Left ventricle myocardium inferior (tissue), 1 donor: ENCODE data around the gene SNAP23. TPM values are rescaled to one million over a fixed set of nuclear protein-coding genes. Genes with fewer than 3 reads are reported as not detected.

Experiments used
- DNase-seq: peaks from one replicate; pipeline ENCODE4 v3.0.0-alpha.2; 2020
- H3K27ac ChIP-seq: fragments of 200-600 bp; replicated peaks from 2 replicates; pipeline ENCODE4 v1.8.0; 2021
- H3K27me3 ChIP-seq: fragments of 200-600 bp; 2 replicates; pipeline ENCODE4 v1.8.0; 2021; ENCODE audit warnings: low read depth
- H3K36me3 ChIP-seq: fragments of 200-600 bp; 2 replicates; pipeline ENCODE4 v1.8.0; 2021
- H3K4me1 ChIP-seq: fragments of 200-600 bp; 2 replicates; pipeline ENCODE4 v1.8.0; 2021
- H3K4me3 ChIP-seq: fragments of 200-600 bp; 2 replicates; pipeline ENCODE4 v1.8.0; 2021; ENCODE audit warnings: mild to moderate bottlenecking, moderate library complexity
- H3K9me3 ChIP-seq: fragments of 200-600 bp; replicated peaks from 2 replicates; pipeline ENCODE4 v1.8.0; 2021
- intact Hi-C: fragments of 100-400 bp; cut with micrococcal nuclease; formaldehyde crosslinking; loops from one replicate; pipeline ENCODE4 v1.11.0; 2022
- total RNA-seq: library from RNA; stranded (reverse); fragmentation: NEBNext Ultra II Directional; extraction: Animal tissue kit (Norgen Biotek cat#: 25700); gene quantifications from one replicate; pipeline ENCODE4 v1.2.1, GENCODE V29; 2021
- TF ChIP-seq, protein P1 (sequence below): fragments of 200-600 bp; IDR thresholded peaks from 2 replicates; pipeline ENCODE4 v1.8.0; 2021; ENCODE audit warnings: antibody characterized with exemption, mild to moderate bottlenecking, borderline replicate concordance
- donor health status: DM: no; HTN: yes; CAD: no; lungs with severe emphysema.

Gene SNAP23
- total RNA-seq, 1 donor from 2014 or later, result 34.1 TPM

DNA sequence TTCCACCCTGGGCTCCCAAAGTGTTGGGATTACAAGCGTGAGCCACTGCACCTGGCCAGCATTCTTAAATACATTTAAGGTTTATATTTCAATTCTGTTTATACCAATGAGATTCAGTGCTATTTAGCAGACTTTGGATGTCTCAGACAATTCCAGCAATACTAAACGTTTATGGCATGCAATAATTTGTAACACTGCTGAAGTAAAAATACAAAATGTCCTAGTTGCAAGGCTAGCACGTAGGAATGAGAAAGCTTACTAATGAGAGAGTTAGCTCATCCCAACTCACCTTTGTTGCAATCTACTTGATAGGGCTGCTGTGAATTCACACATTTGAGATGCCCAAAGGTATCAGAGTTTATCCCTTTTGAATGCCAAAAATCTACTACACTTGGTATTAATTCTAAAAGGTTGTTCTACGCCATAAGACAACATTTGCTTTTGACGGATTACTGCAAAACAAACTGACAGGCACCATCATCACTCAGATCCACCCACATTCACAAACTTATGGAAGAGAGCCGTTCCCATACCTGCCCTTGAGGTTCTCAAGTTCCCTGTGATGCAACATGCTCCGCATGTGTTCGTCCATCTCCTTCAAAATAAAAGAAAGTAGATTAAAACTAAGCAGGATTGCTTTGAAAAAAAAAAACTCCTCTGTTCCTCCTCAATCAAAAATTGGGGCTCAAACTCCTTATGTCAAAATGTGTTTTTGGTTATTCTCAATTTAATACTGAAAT lies 29.7 kb upstream of the SNAP23 start:
- intact Hi-C loops, result no loop called here
- Histone ChIP-seq H3K36me3 (peaks cover 26% of the 10 kb centered on the region), H3K27ac (no peak overlapping the region)

GRCh38 chr15:42471002-42471401 lies 24.4 kb upstream of the SNAP23 start:
- Histone ChIP-seq H3K27me3 (no peaks in the 10 kb centered on the region), H3K4me3 (no peak overlapping the region), H3K4me1 (peaks cover 33% of the 10 kb centered on the region), H3K36me3 (peaks cover 7% of the 10 kb centered on the region), H3K9me3 (no peaks in the 10 kb centered on the region), H3K27ac (peak overlapping the region; percentile 77)
- no peak for DNase-seq
- TF ChIP-seq, protein P1, sequence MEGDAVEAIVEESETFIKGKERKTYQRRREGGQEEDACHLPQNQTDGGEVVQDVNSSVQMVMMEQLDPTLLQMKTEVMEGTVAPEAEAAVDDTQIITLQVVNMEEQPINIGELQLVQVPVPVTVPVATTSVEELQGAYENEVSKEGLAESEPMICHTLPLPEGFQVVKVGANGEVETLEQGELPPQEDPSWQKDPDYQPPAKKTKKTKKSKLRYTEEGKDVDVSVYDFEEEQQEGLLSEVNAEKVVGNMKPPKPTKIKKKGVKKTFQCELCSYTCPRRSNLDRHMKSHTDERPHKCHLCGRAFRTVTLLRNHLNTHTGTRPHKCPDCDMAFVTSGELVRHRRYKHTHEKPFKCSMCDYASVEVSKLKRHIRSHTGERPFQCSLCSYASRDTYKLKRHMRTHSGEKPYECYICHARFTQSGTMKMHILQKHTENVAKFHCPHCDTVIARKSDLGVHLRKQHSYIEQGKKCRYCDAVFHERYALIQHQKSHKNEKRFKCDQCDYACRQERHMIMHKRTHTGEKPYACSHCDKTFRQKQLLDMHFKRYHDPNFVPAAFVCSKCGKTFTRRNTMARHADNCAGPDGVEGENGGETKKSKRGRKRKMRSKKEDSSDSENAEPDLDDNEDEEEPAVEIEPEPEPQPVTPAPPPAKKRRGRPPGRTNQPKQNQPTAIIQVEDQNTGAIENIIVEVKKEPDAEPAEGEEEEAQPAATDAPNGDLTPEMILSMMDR, result no peak
- intact Hi-C loops, result no loop called here

More for the DNA sequence above, 29.7 kb upstream of the SNAP23 start:
- Histone ChIP-seq H3K4me3 (no peak overlapping the region), H3K27me3 (no peaks in the 10 kb centered on the region), H3K4me1 (peaks cover 19% of the 10 kb centered on the region), H3K9me3 (no peaks in the 10 kb centered on the region)
- TF ChIP-seq, protein P1, result no peak
- DNase-seq, result no peak

DNA sequence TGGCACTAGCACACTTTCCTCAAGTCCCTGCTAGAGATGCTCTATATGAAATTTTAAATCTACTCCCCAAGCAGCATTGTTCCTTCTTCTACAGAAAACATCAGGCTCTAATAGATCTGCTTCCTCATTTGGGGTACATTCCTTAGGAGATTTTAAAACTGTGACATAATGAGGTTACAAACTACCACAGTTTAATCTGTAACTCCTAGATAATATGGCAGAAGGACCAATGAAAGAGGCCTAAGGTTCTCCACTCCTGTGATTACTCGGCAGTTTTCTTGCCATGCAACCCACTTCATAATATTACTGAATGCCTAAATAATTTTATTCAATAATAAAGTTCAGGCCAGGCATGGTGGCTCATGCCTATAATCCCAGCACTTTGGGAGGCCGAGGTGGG lies 20.6 kb upstream of the SNAP23 start:
- DNase-seq, result no peak
- TF ChIP-seq, protein P1, result no peak
- Histone ChIP-seq H3K27me3 (no peaks in the 10 kb centered on the region), H3K4me3 (no peak overlapping the region), H3K4me1 (peaks cover 33% of the 10 kb centered on the region), H3K27ac (peak overlapping the region; percentile 3), H3K9me3 (no peaks in the 10 kb centered on the region), H3K36me3 (no peaks in the 10 kb centered on the region)
- intact Hi-C loops, result no loop called here

- no peak overlapping the region for H3K27ac ChIP-seq
- no peak for DNase-seq
- intact Hi-C loops, result no loop called here
Measured at GRCh38 chr15:42482701-42483100, 12.7 kb upstream of the SNAP23 start.

DNA sequence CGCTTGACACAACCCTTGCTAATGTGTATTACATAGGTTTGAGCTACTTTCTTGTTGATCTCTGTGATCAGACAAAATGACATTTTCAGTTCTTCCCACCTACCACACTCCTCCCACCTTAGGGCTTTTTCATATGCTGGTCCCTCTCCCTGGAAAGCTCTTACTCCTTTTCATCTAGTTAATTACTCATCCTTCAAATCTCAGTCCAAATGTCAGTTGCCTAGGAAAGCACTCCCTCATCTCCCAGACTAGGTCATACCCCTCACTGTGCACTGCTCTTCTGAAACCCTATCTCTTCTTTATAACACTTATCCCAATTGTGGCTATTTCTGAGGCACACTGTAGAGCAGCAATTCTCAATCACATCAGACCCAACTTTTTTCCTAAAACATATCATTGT lies 11.8 kb upstream of the SNAP23 start:
- peak overlapping the region; percentile 32 for H3K27ac ChIP-seq

More at GRCh38 chr15:42482701-42483100, 12.7 kb upstream of the SNAP23 start:
- no peaks in the 10 kb centered on the region for H3K27me3 ChIP-seq
- TF ChIP-seq, protein P1, result no peak
- H3K4me1 ChIP-seq, result peaks cover 25% of the 10 kb centered on the region
- H3K36me3 ChIP-seq, result peaks cover 7% of the 10 kb centered on the region
- peaks cover 15% of the 10 kb centered on the region for H3K9me3 ChIP-seq
- H3K4me3 ChIP-seq, result no peak overlapping the region

More for the DNA sequence above, 11.8 kb upstream of the SNAP23 start:
- peaks cover 31% of the 10 kb centered on the region for H3K4me1 ChIP-seq
- H3K4me3 ChIP-seq, result no peak overlapping the region
- H3K27me3 ChIP-seq, result no peaks in the 10 kb centered on the region
- no peak for DNase-seq
- peaks cover 15% of the 10 kb centered on the region for H3K9me3 ChIP-seq
- intact Hi-C loops, result no loop called here
- H3K36me3 ChIP-seq, result peaks cover 7% of the 10 kb centered on the region
- TF ChIP-seq, protein P1, result no peak
